GM18909 (cell line): ENCODE results near the gene TC2N.

ENCODE experiments used
- ATAC-seq: cut with Tn5 transposase; IDR thresholded peaks from one replicate; pipeline ENCODE4 v1.9.1; 2021; ENCODE audit warnings: mild to moderate bottlenecking; ENCODE audit not compliant: unreplicated experiment, poor library complexity

Gene TC2N

DNA sequence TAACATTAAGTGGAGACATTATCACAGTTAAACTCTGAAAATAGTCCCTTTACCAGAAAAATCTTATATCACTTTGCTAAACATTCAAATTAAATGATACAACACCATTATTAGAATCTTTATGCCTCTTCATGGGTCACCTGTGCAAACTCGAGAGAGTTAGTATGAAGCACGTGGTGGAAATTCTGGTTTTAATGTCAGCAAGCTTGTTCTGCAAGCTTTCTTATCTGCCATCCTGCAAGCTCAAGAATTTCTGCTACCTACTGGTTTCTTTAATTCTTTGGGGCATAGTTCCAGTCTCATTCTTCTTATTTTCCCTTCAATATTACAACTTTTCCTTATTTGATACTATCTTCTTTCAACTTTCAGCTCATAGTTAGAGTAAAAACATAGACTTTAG lies 136.3 kb downstream of the TC2N start:
- ATAC-seq: no peak

DNA sequence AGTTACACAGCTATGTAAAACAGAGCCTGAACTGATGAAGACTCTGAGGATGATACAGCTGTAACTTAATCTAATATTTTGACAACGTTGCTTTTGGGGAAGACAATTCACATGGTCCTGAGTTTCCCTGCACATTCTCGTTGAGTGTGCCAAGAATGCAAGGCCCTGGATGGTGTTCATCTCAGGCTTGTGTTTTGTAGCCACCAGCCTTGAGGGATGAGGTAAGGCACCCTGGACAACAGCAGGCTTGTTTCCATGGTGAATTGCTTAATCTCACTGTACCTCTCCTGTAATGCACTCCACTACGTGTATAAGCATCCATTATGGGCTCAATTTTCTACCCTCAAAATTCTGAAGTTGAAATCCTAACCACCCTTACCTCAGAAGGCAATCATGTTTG lies 137.6 kb downstream of the TC2N start:
- ATAC-seq: no peak
